ENCODE data around the gene MRTFA. TPM values are rescaled to one million over a fixed set of nuclear protein-coding genes. Genes with fewer than 3 reads are reported as not detected.

Gene MRTFA
- total and polyA plus RNA-seq, 8 donors, result 11.1 to 706 (median 61.2) TPM

DNA sequence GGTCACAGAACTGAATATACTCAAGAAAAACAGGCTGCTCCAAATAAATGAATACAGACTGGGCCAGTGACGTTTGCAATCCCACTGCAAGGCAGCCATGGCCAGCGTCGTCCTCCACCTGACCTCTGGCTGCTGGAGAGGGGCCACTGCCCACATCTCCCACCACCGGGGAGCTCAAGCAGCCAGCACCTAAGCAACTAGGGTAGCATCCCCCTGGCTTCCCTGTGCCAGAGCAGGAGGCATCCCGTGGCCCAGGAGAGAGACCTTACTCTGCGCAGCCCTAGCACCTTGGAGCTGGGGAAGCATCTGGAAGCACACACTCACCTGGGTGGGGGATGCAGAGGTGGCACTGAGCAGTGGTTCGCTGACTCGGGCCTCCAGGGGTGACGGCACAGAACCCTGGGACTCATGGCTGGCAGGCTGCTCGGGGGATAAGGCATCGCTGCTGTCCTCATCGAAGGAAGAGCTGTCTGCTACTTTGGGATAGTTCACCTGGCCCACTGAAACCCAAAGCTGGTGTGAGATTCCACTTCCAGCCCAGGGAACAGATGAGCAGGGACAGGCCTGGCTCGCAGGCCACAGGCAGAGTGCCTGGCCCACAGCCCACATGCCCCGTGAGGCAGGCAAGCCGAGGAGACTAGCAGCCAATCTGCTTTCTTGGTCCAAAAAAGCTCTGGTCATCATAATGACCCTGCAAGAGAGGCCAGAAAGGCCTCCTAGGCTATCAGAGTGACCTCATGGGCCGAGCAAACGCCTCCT lies 212.5 kb downstream of the MRTFA start:
- intact Hi-C loops (cut with DNase I; ENCODE audit: low total_unique reads), result no loop called here
- H3K4me3 ChIP-seq, result no peak overlapping the region
- DNase-seq, result peak in 1 of 2 donors; percentile 2
- H3K36me3 ChIP-seq, result peaks cover 88 to 100% (median 99%) of the 10 kb centered on the region in 4 donors
- TF ChIP-seq, protein P1, sequence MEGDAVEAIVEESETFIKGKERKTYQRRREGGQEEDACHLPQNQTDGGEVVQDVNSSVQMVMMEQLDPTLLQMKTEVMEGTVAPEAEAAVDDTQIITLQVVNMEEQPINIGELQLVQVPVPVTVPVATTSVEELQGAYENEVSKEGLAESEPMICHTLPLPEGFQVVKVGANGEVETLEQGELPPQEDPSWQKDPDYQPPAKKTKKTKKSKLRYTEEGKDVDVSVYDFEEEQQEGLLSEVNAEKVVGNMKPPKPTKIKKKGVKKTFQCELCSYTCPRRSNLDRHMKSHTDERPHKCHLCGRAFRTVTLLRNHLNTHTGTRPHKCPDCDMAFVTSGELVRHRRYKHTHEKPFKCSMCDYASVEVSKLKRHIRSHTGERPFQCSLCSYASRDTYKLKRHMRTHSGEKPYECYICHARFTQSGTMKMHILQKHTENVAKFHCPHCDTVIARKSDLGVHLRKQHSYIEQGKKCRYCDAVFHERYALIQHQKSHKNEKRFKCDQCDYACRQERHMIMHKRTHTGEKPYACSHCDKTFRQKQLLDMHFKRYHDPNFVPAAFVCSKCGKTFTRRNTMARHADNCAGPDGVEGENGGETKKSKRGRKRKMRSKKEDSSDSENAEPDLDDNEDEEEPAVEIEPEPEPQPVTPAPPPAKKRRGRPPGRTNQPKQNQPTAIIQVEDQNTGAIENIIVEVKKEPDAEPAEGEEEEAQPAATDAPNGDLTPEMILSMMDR (IDR thresholded peaks at IDR 0.05), result no peak
- TF ChIP-seq EP300 (IDR thresholded peaks at IDR 0.05), result no peak
- peaks cover 0 to 13% (median 4%) of the 10 kb centered on the region in 4 donors for H3K4me1 ChIP-seq
- no peaks in the 10 kb centered on the region for H3K27me3 ChIP-seq
- no peak overlapping the region for H3K27ac ChIP-seq
- H3K9me3 ChIP-seq, result no peaks in the 10 kb centered on the region
- WGBS, 5 donors, result 78 to 93% (median 89%) methylated on average over 9 to 17 of the region's 17 CpGs

DNA sequence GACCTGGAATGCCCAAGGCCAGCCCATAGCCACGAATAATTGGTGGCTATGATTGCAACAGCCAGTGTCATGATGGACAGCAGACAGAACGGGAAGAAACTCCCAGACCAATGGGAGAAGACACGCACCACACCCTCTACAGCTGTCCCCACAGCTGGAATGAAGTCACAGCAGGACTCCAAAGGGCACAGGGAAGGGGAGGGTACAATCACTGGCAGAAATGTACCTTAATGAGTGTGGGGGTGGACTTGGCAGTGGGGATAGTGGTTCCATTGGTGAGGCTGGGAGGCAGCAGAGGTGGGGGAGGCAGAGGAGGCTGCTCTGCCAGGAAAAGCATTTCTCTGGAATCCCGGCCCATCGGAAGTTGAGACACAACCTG lies 213.2 kb downstream of the MRTFA start:
- intact Hi-C loops (cut with DNase I; ENCODE audit: low total_unique reads), result no loop called here
- WGBS, 5 donors, result 79 to 91% (median 88%) methylated on average over 5 of the region's 5 CpGs
- no peaks in the 10 kb centered on the region for H3K27me3 ChIP-seq
- H3K4me1 ChIP-seq, result peaks cover 0 to 13% (median 8%) of the 10 kb centered on the region in 4 donors
- no peak overlapping the region for H3K27ac ChIP-seq
- peak in 1 of 2 donors; percentile 2 for DNase-seq
- no peaks in the 10 kb centered on the region for H3K9me3 ChIP-seq
- no peak overlapping the region for H3K4me3 ChIP-seq
- TF ChIP-seq POLR2AphosphoS5 (IDR thresholded peaks at IDR 0.05) (no peak), EP300 (IDR thresholded peaks at IDR 0.05) (no peak), POLR2A (IDR thresholded peaks at IDR 0.05) (no peak)
- TF ChIP-seq, protein P1 (IDR thresholded peaks at IDR 0.05), result no peak
- peaks cover 89 to 100% (median 99%) of the 10 kb centered on the region in 4 donors for H3K36me3 ChIP-seq

DNA sequence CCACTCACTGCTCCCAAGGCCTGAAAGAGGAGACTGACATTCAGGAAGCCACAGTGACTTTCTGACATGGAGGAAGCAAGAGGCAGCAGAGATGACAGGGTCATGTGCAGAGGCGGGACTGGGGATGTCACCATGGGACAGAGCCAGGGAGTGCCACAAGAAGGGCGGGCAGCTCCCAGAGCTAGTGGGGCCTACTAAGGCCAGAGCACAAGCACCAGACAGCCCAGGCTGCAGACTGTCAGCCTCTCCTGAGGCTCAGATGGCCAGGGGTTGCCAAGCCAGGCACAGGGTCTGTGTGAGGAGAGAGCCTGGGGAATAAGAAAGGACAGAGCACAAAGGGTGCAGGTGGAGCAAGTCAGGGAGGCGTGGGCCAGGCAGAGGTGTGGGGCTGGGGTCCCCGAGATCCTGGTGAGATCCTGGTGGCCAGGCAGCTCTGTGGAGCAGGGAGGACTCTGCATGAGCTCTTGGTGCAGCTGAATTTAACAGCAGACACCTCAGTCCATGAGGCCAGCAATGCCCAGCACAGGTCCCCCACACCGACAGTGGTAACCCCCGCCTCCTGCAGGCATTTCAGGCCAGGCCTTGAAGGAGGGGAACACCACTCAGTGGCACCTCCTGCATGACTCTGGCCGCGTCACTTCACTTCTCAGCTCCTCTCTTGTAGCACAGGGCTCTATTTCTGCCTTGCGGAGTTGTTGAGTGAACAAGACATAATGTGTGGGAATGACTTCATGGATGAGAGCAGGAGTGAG lies 213.8 kb downstream of the MRTFA start:
- no peak for DNase-seq
- 93 to 99% (median 96%) methylated on average over 9 of the region's 9 CpGs for WGBS, 5 donors
- no peak for TF ChIP-seq EP300 (IDR thresholded peaks at IDR 0.05)
- TF ChIP-seq POLR2A (IDR thresholded peaks at IDR 0.05), result no peak
- no peak for TF ChIP-seq POLR2AphosphoS5 (IDR thresholded peaks at IDR 0.05)
- TF ChIP-seq, protein P1 (IDR thresholded peaks at IDR 0.05), result no peak
- intact Hi-C loops (cut with DNase I; ENCODE audit: low total_unique reads), result no loop called here
- no peak overlapping the region for H3K4me3 ChIP-seq
- H3K36me3 ChIP-seq, result peaks cover 90 to 100% (median 99%) of the 10 kb centered on the region in 4 donors
- no peaks in the 10 kb centered on the region for H3K27me3 ChIP-seq
- H3K27ac ChIP-seq, result no peak overlapping the region
- no peaks in the 10 kb centered on the region for H3K9me3 ChIP-seq
- peaks cover 0 to 13% (median 9%) of the 10 kb centered on the region in 4 donors for H3K4me1 ChIP-seq

DNA sequence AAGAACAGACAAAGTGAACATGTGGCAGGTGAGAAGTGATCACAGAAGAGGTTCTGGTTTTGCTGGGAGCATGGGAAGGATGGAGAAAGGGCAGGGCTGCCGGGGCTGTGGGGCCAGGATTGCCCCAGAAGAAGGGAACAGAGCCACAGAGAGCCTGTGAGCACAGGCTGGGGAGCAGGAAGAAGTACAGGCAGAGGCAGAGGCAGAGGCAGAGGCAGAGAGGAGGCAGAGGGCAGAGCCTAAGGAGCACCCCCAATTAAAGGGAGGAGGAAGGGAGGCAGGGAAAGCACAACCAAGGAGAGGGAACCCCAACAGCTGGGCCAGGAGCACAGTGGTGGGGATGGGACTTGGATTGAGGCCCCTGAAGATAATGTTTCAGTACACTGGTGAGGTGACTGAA lies 214.6 kb downstream of the MRTFA start:
- H3K4me3 ChIP-seq, result no peak overlapping the region
- H3K4me1 ChIP-seq, result peaks cover 0 to 13% (median 7%) of the 10 kb centered on the region in 4 donors
- no peaks in the 10 kb centered on the region for H3K27me3 ChIP-seq
- no peak for TF ChIP-seq POLR2A (IDR thresholded peaks at IDR 0.05)
- TF ChIP-seq EP300 (IDR thresholded peaks at IDR 0.05), result no peak
- TF ChIP-seq POLR2AphosphoS5 (IDR thresholded peaks at IDR 0.05), result no peak
- TF ChIP-seq, protein P1 (IDR thresholded peaks at IDR 0.05), result no peak
- DNase-seq, result no peak
- intact Hi-C loops (cut with DNase I; ENCODE audit: low total_unique reads), result no loop called here
- peaks cover 88 to 100% (median 99%) of the 10 kb centered on the region in 4 donors for H3K36me3 ChIP-seq
- H3K27ac ChIP-seq, result no peak overlapping the region
- H3K9me3 ChIP-seq, result no peaks in the 10 kb centered on the region
- 81 to 100% (median 95%) methylated on average over 1 of the region's 1 CpG for whole genome bisulfite sequencing, 5 donors
